Measurements from ENCODE around the gene LALBA.

- no peak for TF ChIP-seq POLR2AphosphoS5 (IDR thresholded peaks at IDR 0.05; ENCODE audit: low read depth, low read length)
- no peak for TF ChIP-seq FOXP2 (optimal IDR thresholded peaks at IDR 0.05; ENCODE audit: borderline replicate concordance, extremely low read depth, extremely low read length, insufficient read depth)
- no peak for TF ChIP-seq SIN3A (IDR thresholded peaks at IDR 0.05; ENCODE audit: borderline replicate concordance, insufficient read depth, low read length)
- no peak for TF ChIP-seq TAF1 (IDR thresholded peaks at IDR 0.05; ENCODE audit: borderline replicate concordance, insufficient read depth, low read length)
Measured at GRCh38 chr12:48545833-48546469, 23.9 kb downstream of the LALBA start.

All from PFSK-1 (cell line).